Neural cell (in vitro differentiated cells): ENCODE data around the gene KDM1B.

ENCODE experiments used
- EP300 ChIP-seq: fragments of 450-650 bp; conservative IDR thresholded peaks from 2 replicates; pipeline ENCODE4 v1.6.1; 2014; ENCODE audit warnings: antibody characterized with exemption, mild to moderate bottlenecking, moderate library complexity; ENCODE audit not compliant: poor library complexity, severe bottlenecking
- EZH2 ChIP-seq: fragments of 200-600, 300-800 bp; shearing (Covaris generic), sonication (generic); IDR thresholded peaks from 2 replicates; pipeline ENCODE4 v1.6.1; 2014; ENCODE audit warnings: antibody characterized with exemption, low read length, borderline replicate concordance, mild to moderate bottlenecking; ENCODE audit not compliant: insufficient read depth, poor library complexity, severe bottlenecking
- RAD21 ChIP-seq: fragments of 450-650 bp; conservative IDR thresholded peaks from 2 replicates; pipeline ENCODE4 v1.6.1; 2014; ENCODE audit warnings: antibody characterized with exemption, mild to moderate bottlenecking, moderate library complexity
- SMC3 ChIP-seq: fragments of 450-650 bp; conservative IDR thresholded peaks from 2 replicates; pipeline ENCODE4 v1.6.1; 2014; ENCODE audit warnings: antibody characterized with exemption, mild to moderate bottlenecking, moderate library complexity; ENCODE audit not compliant: poor library complexity
- TAF1 ChIP-seq: IDR thresholded peaks from 2 replicates; pipeline ENCODE4 v1.6.1; 2012; ENCODE audit warnings: low read depth
- TF ChIP-seq, protein P1 (sequence below): fragments of 450-650 bp; IDR thresholded peaks from 2 replicates; pipeline ENCODE4 v1.5.1; 2014; ENCODE audit warnings: antibody characterized with exemption, mild to moderate bottlenecking, moderate library complexity; ENCODE audit not compliant: poor library complexity, severe bottlenecking

DNA sequence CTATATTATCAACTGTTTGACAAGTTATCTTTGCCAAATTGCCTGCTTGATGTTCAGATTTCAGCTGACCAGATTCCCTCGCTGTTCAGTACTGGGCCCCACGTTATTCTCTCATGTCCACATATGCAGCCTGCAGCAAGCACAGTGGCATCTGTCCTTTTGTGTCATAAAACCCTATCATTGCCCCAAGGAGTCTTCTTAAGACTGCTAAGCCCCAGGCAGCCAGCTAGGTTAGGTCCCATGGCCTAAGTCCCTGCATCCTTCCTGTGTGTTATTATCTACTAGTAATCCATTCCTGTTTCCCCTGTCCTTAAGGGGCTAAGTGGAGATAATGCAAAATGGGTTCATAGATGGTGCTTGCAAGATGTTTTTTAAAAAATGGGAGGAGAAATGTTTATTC, 7.2 kb downstream of the KDM1B start:
- TF ChIP-seq, protein P1, sequence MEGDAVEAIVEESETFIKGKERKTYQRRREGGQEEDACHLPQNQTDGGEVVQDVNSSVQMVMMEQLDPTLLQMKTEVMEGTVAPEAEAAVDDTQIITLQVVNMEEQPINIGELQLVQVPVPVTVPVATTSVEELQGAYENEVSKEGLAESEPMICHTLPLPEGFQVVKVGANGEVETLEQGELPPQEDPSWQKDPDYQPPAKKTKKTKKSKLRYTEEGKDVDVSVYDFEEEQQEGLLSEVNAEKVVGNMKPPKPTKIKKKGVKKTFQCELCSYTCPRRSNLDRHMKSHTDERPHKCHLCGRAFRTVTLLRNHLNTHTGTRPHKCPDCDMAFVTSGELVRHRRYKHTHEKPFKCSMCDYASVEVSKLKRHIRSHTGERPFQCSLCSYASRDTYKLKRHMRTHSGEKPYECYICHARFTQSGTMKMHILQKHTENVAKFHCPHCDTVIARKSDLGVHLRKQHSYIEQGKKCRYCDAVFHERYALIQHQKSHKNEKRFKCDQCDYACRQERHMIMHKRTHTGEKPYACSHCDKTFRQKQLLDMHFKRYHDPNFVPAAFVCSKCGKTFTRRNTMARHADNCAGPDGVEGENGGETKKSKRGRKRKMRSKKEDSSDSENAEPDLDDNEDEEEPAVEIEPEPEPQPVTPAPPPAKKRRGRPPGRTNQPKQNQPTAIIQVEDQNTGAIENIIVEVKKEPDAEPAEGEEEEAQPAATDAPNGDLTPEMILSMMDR = no peak
- no peak for TF ChIP-seq TAF1
- TF ChIP-seq EP300 = no peak
- TF ChIP-seq EZH2 = no peak
- no peak for TF ChIP-seq SMC3
- no peak for TF ChIP-seq RAD21
